Smooth muscle cell (in vitro differentiated cells): Measurements from ENCODE around the gene TMEM266. TPM values are rescaled to one million over a fixed set of nuclear protein-coding genes. Genes with fewer than 3 reads are reported as not detected.

Experiments used
- DNase-seq: peaks from one replicate; lab custom pipeline; 2025; ENCODE audit not compliant: unreplicated experiment; lab: John Stamatoyannopoulos, UW
- H2AFZ ChIP-seq: fragments of 200-600 bp; sonication (generic); 2 replicates; pipeline ENCODE4 v1.6.0; 2016; ENCODE audit warnings: antibody characterized with exemption, low read depth, mild to moderate bottlenecking
- H3F3A ChIP-seq: fragments of 200-600 bp; sonication (generic); 2 replicates; pipeline ENCODE4 v1.6.0; 2017; ENCODE audit warnings: antibody characterized with exemption, low read depth
- H3K27ac ChIP-seq: fragments of 200-600 bp; sonication (generic); 2 replicates; pipeline ENCODE4 v1.5.1; 2016; ENCODE audit warnings: low read depth, mild to moderate bottlenecking
- H3K27me3 ChIP-seq: fragments of 200-600 bp; sonication (generic); 2 replicates; pipeline ENCODE4 v1.6.1; 2016; ENCODE audit warnings: low read depth, mild to moderate bottlenecking
- H3K36me3 ChIP-seq: fragments of 200-600 bp; sonication (generic); 2 replicates; pipeline ENCODE4 v1.5.1; 2016; ENCODE audit warnings: low read depth
- H3K4me1 ChIP-seq: fragments of 200-600 bp; sonication (generic); 2 replicates; pipeline ENCODE4 v1.5.1; 2016; ENCODE audit warnings: low read depth
- H3K4me2 ChIP-seq: fragments of 200-600 bp; sonication (generic); 2 replicates; pipeline ENCODE4 v1.6.0; 2016; ENCODE audit warnings: mild to moderate bottlenecking
- H3K4me3 ChIP-seq: fragments of 200-600 bp; sonication (generic); 2 replicates; pipeline ENCODE4 v1.5.1; 2016; ENCODE audit warnings: mild to moderate bottlenecking
- H3K79me2 ChIP-seq: fragments of 200-600 bp; sonication (generic); 2 replicates; pipeline ENCODE4 v1.6.0; 2016; ENCODE audit warnings: low read depth, mild to moderate bottlenecking
- H3K9ac ChIP-seq: fragments of 200-600 bp; sonication (generic); 2 replicates; pipeline ENCODE4 v1.6.0; 2016; ENCODE audit warnings: low read depth
- H3K9me3 ChIP-seq: fragments of 200-600 bp; sonication (generic); replicated peaks from 2 replicates; pipeline ENCODE4 v1.5.1; 2016; ENCODE audit warnings: low read depth
- H4K20me1 ChIP-seq: fragments of 200-600 bp; sonication (generic); 2 replicates; pipeline ENCODE4 v1.6.0; 2016; ENCODE audit warnings: low read depth
- CTCF ChIP-seq: fragments of 200-600 bp; sonication (generic); IDR thresholded peaks from 2 replicates; pipeline ENCODE4 v1.5.1; 2017; ENCODE audit warnings: borderline replicate concordance, mild to moderate bottlenecking, antibody characterized with exemption; ENCODE audit not compliant: insufficient read depth, poor library complexity, severe bottlenecking
- WGBS: methylation state at CpG from one replicate; pipeline ENCODE4 v1.1.7; 2016; ENCODE audit warnings: low lambda C conversion rate; 5-methylcytosine and 5-hydroxymethylcytosine counted together
- polyA plus RNA-seq: library from polyadenylated mRNA; unstranded; fragments of >200 nt; fragmentation: Nextera tagmentation; extraction: Ambion mirVana; gene quantifications from 2 replicates; pipeline ENCODE4 v1.2.1, GENCODE V29; 2016
- total RNA-seq: library from RNA; depleted of rRNA; stranded (reverse); fragments of >200 nt; gene quantifications from 2 replicates; pipeline ENCODE4 v1.2.3, GENCODE V29; 2014

TMEM266 gene
- total and polyA plus RNA-seq, 2 experiments from 2014 or later = 0.27 TPM; not detected in 1

- H4K20me1 ChIP-seq = peaks cover 16% of the 10 kb centered on the region
- TF ChIP-seq CTCF = no peak
- H3K36me3 ChIP-seq = peaks cover 8% of the 10 kb centered on the region
- H3K4me3 ChIP-seq = no peak overlapping the region
- no peaks in the 10 kb centered on the region for H3K79me2 ChIP-seq
- H3F3A ChIP-seq = no peaks in the 10 kb centered on the region
- no peaks in the 10 kb centered on the region for H3K9me3 ChIP-seq
- no peak overlapping the region for H3K4me2 ChIP-seq
- no peak for DNase-seq
- H3K9ac ChIP-seq = no peak overlapping the region
- no peak overlapping the region for H3K27ac ChIP-seq
- no peaks in the 10 kb centered on the region for H3K4me1 ChIP-seq
- no peaks in the 10 kb centered on the region for H3K27me3 ChIP-seq
- WGBS = 100% methylated on average over 1 of the region's 1 CpG
- no peak overlapping the region for H2AFZ ChIP-seq
These were observed 161.4 kb downstream of the TMEM266 start for GRCh38 chr15:76221085-76221767.

GRCh38 chr15:76222159-76222558 lies 162.4 kb downstream of the TMEM266 start:
- H3K27ac ChIP-seq = no peak overlapping the region
- H3K4me3 ChIP-seq = no peak overlapping the region
- TF ChIP-seq CTCF = no peak
- H3K9me3 ChIP-seq = no peaks in the 10 kb centered on the region
- DNase-seq = no peak
- no peak overlapping the region for H3K9ac ChIP-seq
- no peaks in the 10 kb centered on the region for H3K4me1 ChIP-seq
- H3K4me2 ChIP-seq = no peak overlapping the region
- WGBS = 99% methylated on average over 4 of the region's 4 CpGs
- peaks cover 8% of the 10 kb centered on the region for H3K36me3 ChIP-seq
- H3K27me3 ChIP-seq = no peaks in the 10 kb centered on the region
- no peaks in the 10 kb centered on the region for H3F3A ChIP-seq
- H3K79me2 ChIP-seq = no peaks in the 10 kb centered on the region
- no peak overlapping the region for H2AFZ ChIP-seq
- peaks cover 8% of the 10 kb centered on the region for H4K20me1 ChIP-seq

GRCh38 chr15:76223521-76223920 lies 163.7 kb downstream of the TMEM266 start:
- TF ChIP-seq CTCF = no peak
- Histone ChIP-seq H3F3A (no peaks in the 10 kb centered on the region), H3K27ac (no peak overlapping the region), H2AFZ (no peak overlapping the region), H3K79me2 (no peaks in the 10 kb centered on the region), H3K9me3 (no peaks in the 10 kb centered on the region), H3K4me3 (no peak overlapping the region), H3K36me3 (peaks cover 8% of the 10 kb centered on the region), H3K4me2 (no peak overlapping the region), H3K4me1 (no peaks in the 10 kb centered on the region), H3K9ac (no peak overlapping the region), H4K20me1 (no peaks in the 10 kb centered on the region), H3K27me3 (no peaks in the 10 kb centered on the region)
- no peak for DNase-seq
- WGBS = 89% methylated on average over 2 of the region's 2 CpGs

- H3K27ac ChIP-seq = no peak overlapping the region
- peaks cover 3% of the 10 kb centered on the region for H3K4me1 ChIP-seq
- H4K20me1 ChIP-seq = peaks cover 5% of the 10 kb centered on the region
- no peak for TF ChIP-seq CTCF
- H3K9me3 ChIP-seq = no peaks in the 10 kb centered on the region
- H3K4me2 ChIP-seq = no peak overlapping the region
- H3K79me2 ChIP-seq = no peaks in the 10 kb centered on the region
- no peaks in the 10 kb centered on the region for H3F3A ChIP-seq
- H3K27me3 ChIP-seq = no peaks in the 10 kb centered on the region
- H3K36me3 ChIP-seq = no peaks in the 10 kb centered on the region
- WGBS = 44% methylated on average over 1 of the region's 1 CpG
- DNase-seq = no peak
- H3K4me3 ChIP-seq = no peak overlapping the region
- H2AFZ ChIP-seq = no peak overlapping the region
- H3K9ac ChIP-seq = no peak overlapping the region
These were observed 169.5 kb downstream of the TMEM266 start for GRCh38 chr15:76229266-76229665.
